Mesothelial cell of epicardium (in vitro differentiated cells): Measurements from ENCODE around the gene SHFL. TPM values are rescaled to one million over a fixed set of nuclear protein-coding genes. Genes with fewer than 3 reads are reported as not detected.

Experiments used
- DNase-seq, 2 experiments: peaks; one replicate each; pipeline ENCODE4 v3.0.0; 2021; ENCODE audit warnings: low spot score in 2 of 2; ENCODE audit not compliant: unreplicated experiment in 2 of 2
- H3K27ac Mint-ChIP-seq: 2 replicates; pipeline ENCODE4 v1.8.0; 2021; ENCODE audit warnings: mixed read lengths
- H3K27me3 Mint-ChIP-seq: 2 replicates; pipeline ENCODE4 v1.8.0; 2021; ENCODE audit warnings: low read depth, mixed read lengths
- H3K36me3 Mint-ChIP-seq: 2 replicates; pipeline ENCODE4 v1.8.0; 2021; ENCODE audit warnings: mixed read lengths
- H3K4me1 Mint-ChIP-seq: 2 replicates; pipeline ENCODE4 v1.8.0; 2021; ENCODE audit warnings: mixed read lengths
- H3K4me3 Mint-ChIP-seq: 2 replicates; pipeline ENCODE4 v1.8.0; 2021; ENCODE audit warnings: mild to moderate bottlenecking, moderate library complexity, mixed read lengths
- H3K9me3 Mint-ChIP-seq: 2 replicates; pipeline ENCODE4 v1.8.0; 2021; ENCODE audit warnings: mixed read lengths
- CTCF ChIP-seq: fragments of 200-600 bp; sonication (generic); IDR thresholded peaks from one replicate; pipeline ENCODE4 v1.5.0; 2021; ENCODE audit warnings: antibody characterized with exemption; ENCODE audit not compliant: unreplicated experiment
- total RNA-seq: library from RNA; stranded (reverse); gene quantifications from 3 replicates; pipeline ENCODE4 v1.2.1, GENCODE V29; 2021

The SHFL gene
- total RNA-seq, 1 donor from 2014 or later, result 34.6 TPM

DNA sequence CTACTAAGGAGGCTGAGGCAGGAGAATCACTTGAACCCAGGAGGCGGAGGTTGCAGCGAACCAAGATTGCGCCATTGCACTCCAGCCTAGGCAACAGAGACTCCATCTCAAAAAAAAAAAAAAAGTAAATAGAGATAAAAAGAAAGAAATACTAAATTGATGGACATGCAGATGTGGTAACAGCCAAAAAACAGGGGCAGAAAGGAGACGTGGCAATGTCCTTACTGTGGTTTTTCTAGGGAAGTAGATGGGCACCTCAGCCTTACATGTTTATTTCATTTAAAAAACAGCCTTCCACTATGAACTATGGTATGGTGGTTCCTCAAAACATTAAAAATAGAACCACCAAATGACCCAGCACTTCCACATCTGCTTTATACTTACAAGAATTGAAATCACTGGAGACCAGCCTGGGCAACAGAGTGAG is 40.1 kb downstream of the SHFL start:
- H3K27me3 Mint-ChIP-seq, result no peaks in the 10 kb centered on the region
- H3K9me3 Mint-ChIP-seq, result peaks cover 4% of the 10 kb centered on the region
- H3K27ac Mint-ChIP-seq, result no peak overlapping the region
- peaks cover 9% of the 10 kb centered on the region for H3K36me3 Mint-ChIP-seq
- DNase-seq, result no peak
- no peak for TF ChIP-seq CTCF
- H3K4me1 Mint-ChIP-seq, result no peaks in the 10 kb centered on the region
- no peak overlapping the region for H3K4me3 Mint-ChIP-seq

DNA sequence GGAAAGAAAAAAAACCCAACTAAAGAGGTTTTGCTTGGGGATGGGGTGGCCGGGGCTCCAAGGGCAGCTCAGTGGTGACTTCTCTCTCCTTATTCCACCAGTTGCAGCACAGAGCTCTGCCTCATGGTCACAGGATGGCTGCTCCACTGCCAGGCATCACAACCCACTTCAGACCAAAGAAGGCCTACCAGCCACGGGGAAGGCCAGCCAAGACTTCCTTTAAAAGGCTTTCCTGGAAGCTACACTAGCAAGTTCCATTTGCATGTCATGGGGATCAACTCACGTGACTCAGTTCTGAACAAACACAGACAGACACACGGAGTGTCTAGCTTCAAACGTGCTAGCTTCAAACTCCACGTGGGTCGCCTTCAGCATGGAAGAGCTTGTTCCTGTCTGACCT is 46.8 kb downstream of the SHFL start:
- H3K4me3 Mint-ChIP-seq, result no peak overlapping the region
- H3K27ac Mint-ChIP-seq, result no peak overlapping the region
- H3K4me1 Mint-ChIP-seq, result no peaks in the 10 kb centered on the region
- no peak for DNase-seq
- H3K36me3 Mint-ChIP-seq, result peaks cover 13% of the 10 kb centered on the region
- H3K27me3 Mint-ChIP-seq, result no peaks in the 10 kb centered on the region
- no peak for TF ChIP-seq CTCF
- no peaks in the 10 kb centered on the region for H3K9me3 Mint-ChIP-seq

- no peak for TF ChIP-seq CTCF
- H3K27me3 Mint-ChIP-seq, result no peaks in the 10 kb centered on the region
- no peak for DNase-seq
- H3K27ac Mint-ChIP-seq, result no peak overlapping the region
- H3K4me3 Mint-ChIP-seq, result no peak overlapping the region
- peaks cover 13% of the 10 kb centered on the region for H3K36me3 Mint-ChIP-seq
- no peaks in the 10 kb centered on the region for H3K9me3 Mint-ChIP-seq
- H3K4me1 Mint-ChIP-seq, result no peaks in the 10 kb centered on the region
These were observed 47.5 kb downstream of the SHFL start for GRCh38 chr19:10133596-10133995.

DNA sequence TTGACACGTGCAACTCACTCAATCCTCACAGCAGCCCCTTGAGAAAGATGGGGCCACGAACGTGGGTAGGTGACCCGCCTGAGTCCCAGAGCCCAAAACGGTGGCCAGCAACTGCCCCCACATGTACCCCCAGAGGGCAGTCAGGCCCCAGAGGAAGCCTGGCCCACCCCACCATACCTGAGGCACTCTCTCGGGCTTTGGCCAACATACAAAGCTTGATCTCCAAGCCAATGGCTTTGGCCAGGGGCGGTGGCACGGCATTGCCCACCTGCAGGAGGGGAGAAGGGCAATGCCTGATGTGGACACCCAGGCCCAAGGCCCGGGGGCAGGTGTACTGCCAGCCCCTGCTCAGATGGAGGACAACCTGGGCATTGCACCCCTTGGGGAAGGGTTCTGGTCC is 47.9 kb downstream of the SHFL start:
- no peak for TF ChIP-seq CTCF
- no peaks in the 10 kb centered on the region for H3K9me3 Mint-ChIP-seq
- no peak overlapping the region for H3K27ac Mint-ChIP-seq
- no peaks in the 10 kb centered on the region for H3K4me1 Mint-ChIP-seq
- H3K36me3 Mint-ChIP-seq, result peaks cover 13% of the 10 kb centered on the region
- H3K4me3 Mint-ChIP-seq, result no peak overlapping the region
- DNase-seq, result no peak
- no peaks in the 10 kb centered on the region for H3K27me3 Mint-ChIP-seq

DNA sequence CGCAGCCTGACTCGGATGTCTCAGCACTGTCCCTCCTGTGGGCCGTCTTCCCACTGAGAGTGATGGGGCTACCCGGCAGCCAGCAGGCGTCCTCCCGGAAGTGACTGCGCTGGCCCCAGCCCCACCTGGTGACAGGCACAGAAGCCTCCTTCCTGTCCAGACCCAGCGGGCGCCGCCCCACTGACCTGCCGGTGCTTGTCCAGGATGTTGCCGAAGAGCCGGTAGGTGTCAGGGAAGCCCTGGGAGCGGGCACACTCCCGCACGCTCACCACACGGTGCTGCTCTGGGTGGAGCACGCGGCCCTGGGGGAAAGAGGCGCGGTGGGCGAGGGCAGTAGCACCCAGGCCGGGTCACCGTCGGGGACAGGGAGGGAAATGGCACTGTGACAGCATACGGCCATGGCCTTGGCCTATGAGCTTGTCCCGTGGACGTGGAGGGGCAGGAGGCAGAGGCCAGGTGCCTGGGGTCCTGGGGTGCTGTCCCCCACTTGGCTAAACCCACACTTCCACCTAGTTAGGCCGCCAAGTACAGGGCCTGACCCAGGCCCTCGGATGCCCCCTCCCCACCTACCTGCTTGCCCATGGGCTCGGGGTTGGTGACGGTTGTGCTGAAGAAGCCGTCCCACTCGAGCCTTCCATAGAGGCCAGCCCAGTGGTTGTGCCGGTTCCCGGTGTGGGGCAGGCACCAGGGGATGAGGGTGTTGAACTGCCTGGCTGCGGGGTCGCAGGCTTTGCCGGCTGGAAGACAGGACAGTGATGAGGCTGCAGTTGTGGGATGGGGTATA is 49.6 kb downstream of the SHFL start:
- Mint-ChIP-seq H3K4me1 (no peaks in the 10 kb centered on the region), H3K27me3 (no peaks in the 10 kb centered on the region), H3K27ac (no peak overlapping the region), H3K4me3 (no peak overlapping the region), H3K36me3 (peaks cover 10% of the 10 kb centered on the region), H3K9me3 (no peaks in the 10 kb centered on the region)
- no peak for DNase-seq
- TF ChIP-seq CTCF, result no peak

DNA sequence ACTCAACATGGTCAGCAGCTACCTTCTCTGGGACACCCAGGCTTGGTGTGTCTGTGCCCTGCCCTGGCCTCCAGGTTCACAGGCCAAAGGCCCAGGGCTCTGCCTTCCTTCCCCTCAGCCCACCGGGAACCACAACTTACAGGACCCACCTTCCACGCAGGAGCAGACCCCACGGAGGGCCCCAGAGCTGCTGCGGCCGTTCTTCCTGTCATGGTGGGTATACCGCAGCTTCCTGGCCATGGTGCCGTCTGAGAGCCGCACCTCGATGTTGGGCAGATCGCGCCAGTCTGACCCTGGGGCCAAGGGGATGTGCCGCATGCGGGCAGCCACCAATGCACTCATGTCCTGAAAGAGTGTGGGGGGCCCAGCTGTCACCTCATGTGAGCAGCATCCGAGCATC is 50.8 kb downstream of the SHFL start:
- H3K4me1 Mint-ChIP-seq, result no peaks in the 10 kb centered on the region
- H3K36me3 Mint-ChIP-seq, result peaks cover 12% of the 10 kb centered on the region
- no peaks in the 10 kb centered on the region for H3K27me3 Mint-ChIP-seq
- H3K9me3 Mint-ChIP-seq, result no peaks in the 10 kb centered on the region
- H3K27ac Mint-ChIP-seq, result no peak overlapping the region
- DNase-seq, result no peak
- H3K4me3 Mint-ChIP-seq, result no peak overlapping the region
- TF ChIP-seq CTCF, result no peak
